HPDE6-E6E7 (cell line): ENCODE data around the gene STK35.

ENCODE experiments used
- DNase-seq: peaks from one replicate; pipeline ENCODE4 v3.0.0; 2011; ENCODE audit warnings: missing footprints; ENCODE audit errors: extremely low spot score

Gene STK35

GRCh38 chr20:2104236-2104635 is 2.6 kb downstream of the STK35 start:
- no peak for DNase-seq

- no peak for DNase-seq
These were observed 6.9 kb downstream of the STK35 start for GRCh38 chr20:2108498-2108897.

- DNase-seq: peak; percentile 85
These were observed 7.4 kb downstream of the STK35 start for GRCh38 chr20:2108987-2109386.

- no peak for DNase-seq
These were observed 8.0 kb downstream of the STK35 start for GRCh38 chr20:2109425-2110210.

GRCh38 chr20:2112910-2113309 is 11.3 kb downstream of the STK35 start:
- no peak for DNase-seq

- DNase-seq: no peak
These were observed 12.7 kb downstream of the STK35 start for GRCh38 chr20:2114127-2114959.

GRCh38 chr20:2114990-2115681 is 13.5 kb downstream of the STK35 start:
- DNase-seq: no peak

GRCh38 chr20:2116170-2116940 is 14.7 kb downstream of the STK35 start:
- no peak for DNase-seq

GRCh38 chr20:2118783-2119182 is 17.2 kb downstream of the STK35 start:
- DNase-seq: no peak

- DNase-seq: no peak
These were observed 21.3 kb downstream of the STK35 start for GRCh38 chr20:2122936-2123335.

- no peak for DNase-seq
These were observed 22.1 kb downstream of the STK35 start for GRCh38 chr20:2123720-2124119.

GRCh38 chr20:2124564-2125213 is 23.1 kb downstream of the STK35 start:
- no peak for DNase-seq

GRCh38 chr20:2125474-2126112 is 24.0 kb downstream of the STK35 start:
- no peak for DNase-seq

- DNase-seq: no peak
These were observed 25.6 kb downstream of the STK35 start for GRCh38 chr20:2127238-2127637.

GRCh38 chr20:2128542-2128941 is 26.9 kb downstream of the STK35 start:
- no peak for DNase-seq

- DNase-seq: no peak
These were observed 28.5 kb downstream of the STK35 start for GRCh38 chr20:2130062-2130591.

- no peak for DNase-seq
These were observed 29.1 kb downstream of the STK35 start for GRCh38 chr20:2130683-2131082.

- no peak for DNase-seq
These were observed 29.7 kb downstream of the STK35 start for GRCh38 chr20:2131366-2131765.

GRCh38 chr20:2132461-2132901 is 30.9 kb downstream of the STK35 start:
- DNase-seq: peak; percentile 72
